ENCODE data around the gene RAP1B. TPM values are rescaled to one million over a fixed set of nuclear protein-coding genes. Genes with fewer than 3 reads are reported as not detected.

RAP1B gene
- 159 and 226 TPM in 2 replicates for total RNA-seq

DNA sequence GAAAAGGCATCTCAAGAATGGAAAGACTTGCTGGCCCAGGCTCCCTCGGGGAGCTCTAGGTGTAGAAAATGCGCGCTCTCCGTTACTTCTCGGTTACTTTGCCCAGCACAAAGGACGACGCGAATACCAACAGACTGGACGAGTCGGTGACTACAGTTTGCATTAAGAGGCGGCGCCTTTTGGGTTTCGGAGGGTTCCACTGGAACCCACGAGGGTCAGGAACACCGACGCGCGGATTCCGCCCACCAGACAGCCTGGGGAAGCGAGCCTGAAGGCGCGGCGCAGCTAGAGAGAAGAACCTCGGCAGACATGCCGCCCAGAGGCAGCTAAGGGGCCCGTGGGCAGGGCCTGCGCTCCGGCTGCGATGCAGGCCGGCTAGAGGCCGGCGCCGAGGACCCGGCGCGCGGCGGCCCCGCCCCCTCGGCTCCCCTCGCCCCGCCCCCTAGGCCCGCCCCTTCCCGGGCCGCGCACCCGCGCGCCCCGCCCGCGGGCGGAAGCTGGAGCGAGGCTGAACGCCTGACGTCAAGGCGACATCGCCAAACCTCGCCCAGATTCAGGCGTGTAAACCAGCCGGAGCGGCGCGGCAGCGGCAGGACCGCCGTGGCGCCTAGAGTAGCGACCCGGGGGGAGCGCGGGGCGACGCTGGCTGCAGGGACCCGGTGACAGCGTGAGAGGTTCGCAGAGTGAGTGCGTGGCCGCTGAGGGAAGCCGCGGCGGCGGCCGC is at the start of gene RAP1B:
Gene RAP1B, plus strand, starts transcription at position 530 of the 724 bp plus-strand sequence. CDS start 37,826 bp downstream, outside the sequence.

DNA sequence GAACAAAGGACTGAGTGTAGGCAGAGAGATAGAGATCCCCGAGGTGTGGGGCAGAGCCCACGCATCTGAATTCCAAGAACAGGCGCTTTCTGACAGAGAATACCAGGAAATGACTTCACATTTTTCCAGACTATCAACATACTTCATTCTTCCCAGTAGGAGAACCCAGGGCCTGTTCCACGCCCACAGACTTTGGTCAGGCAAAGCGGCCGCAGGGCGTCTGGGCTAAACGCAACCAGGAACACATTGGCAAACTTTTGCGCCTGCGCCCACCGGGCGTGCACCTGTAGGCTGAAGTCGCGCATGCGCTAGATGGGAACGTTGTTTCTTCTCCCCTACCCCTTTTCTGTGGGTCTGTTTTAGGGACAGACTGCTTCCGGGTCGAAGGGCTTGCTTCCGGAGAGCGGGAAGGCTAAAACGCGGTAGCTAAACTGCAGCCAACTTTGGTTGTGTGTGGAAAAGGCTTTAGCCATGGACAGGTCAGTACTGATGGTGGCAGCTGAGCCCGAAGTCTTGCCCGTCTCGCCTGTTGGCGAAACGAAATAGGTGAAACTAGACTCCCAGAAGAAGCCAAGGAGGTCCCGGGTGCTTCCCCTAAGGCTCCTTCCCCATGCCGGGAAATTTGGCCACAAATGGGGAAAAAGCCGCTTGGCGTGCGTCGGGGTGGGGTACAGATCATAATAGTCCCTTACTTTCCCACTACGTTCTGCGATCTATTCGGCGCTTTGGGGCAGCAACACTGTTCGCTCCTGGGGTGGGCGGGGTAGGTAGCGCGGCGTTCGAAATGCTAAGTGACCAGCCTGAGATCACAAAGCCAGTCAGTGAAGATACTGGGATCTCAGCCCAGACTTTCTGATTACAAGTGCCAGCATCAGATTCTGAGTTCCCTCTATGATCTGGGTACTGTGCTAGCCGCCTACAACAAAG is 76.2 kb downstream of the RAP1B start, which contains the start of gene NUP107:
Gene NUP107, plus strand, starts transcription at position 384 of the 927 bp plus-strand sequence. Its CDS starts 88 bp downstream, at position 472.

Other genes with a start within 250 kb of the RAP1B start
- 21.9 and 58.2 TPM in 2 replicates for gene NUP107, start 76.1 kb downstream of the RAP1B start, total RNA-seq
- 1.1 and 2.1 TPM in 2 replicates for gene SLC35E3, start 135.3 kb downstream of the RAP1B start, total RNA-seq
- 53.2 and 64.7 TPM in 2 replicates for gene MDM2, start 197.3 kb downstream of the RAP1B start, total RNA-seq